GM19025 (cell line): ENCODE results near the gene DDI1.

Source experiments
- ATAC-seq: cut with Tn5 transposase; IDR thresholded peaks from one replicate; pipeline ENCODE4 v1.9.1; 2021; ENCODE audit warnings: mild to moderate bottlenecking, low read depth, moderate library complexity; ENCODE audit not compliant: unreplicated experiment

DDI1 gene

DNA sequence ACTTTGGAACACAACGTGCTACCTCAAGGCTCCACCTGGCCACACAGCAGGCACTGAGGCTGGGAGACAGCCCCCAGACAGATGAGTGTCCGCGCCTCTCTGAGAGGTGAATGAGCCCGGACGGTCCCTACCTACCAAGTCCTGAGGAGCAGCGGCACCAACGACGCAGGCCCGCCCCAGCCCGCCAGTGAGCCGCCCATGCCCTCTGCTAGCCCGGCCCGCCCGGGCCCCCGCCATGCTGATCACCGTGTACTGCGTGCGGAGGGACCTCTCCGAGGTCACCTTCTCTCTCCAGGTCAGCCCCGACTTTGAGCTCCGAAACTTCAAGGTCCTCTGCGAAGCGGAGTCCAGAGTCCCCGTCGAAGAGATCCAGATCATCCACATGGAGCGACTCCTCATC, at the start of gene DDI1:
TSS of gene DDI1 (plus strand) at position 53 of the 400 bp plus-strand sequence. CDS start at position 236, 183 bp downstream.
- ATAC-seq = no peak

DNA sequence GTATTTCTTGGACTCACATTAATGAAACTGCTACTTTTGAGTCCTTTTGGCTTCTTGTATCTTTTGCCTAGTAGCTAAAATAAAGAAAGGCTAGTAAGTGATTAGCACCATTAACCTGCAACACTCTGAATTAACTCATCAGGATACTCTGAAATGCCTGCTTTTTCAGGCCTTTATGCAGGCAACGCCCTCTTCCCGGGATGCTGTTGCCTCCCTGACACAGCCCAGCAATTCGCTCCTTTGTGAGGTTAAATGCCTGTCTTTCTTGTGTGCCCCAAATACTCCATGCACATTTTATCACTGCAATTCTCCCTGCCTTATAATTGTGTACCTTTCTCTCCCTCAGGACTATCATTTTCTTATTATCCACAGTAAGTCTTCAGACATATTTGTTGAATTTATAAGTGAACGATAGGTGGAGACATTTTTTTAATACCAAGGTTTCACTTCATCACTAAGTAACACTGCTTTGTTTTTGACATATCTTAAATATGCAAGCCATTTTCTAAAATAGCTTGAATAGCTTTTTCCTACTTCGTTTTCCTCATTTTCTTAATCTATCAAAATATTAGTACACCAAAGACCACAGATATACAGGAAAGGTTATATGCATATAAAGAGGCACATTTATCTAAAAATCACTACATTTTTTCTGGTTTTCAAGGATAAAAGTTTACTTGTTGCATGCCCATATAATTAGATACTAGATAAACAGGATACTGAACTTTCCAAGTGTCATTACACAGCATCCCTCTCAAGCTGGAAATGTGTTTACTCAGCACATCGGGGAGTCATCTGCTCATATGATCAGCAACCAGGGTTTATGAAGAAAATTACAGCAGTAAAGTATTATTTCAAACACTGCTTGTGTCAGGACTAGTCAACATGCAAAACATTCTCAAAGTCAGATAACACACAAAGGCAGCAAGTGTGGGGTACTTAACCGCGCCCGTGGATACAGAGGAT, 48.5 kb upstream of the DDI1 start:
- ATAC-seq = no peak

DNA sequence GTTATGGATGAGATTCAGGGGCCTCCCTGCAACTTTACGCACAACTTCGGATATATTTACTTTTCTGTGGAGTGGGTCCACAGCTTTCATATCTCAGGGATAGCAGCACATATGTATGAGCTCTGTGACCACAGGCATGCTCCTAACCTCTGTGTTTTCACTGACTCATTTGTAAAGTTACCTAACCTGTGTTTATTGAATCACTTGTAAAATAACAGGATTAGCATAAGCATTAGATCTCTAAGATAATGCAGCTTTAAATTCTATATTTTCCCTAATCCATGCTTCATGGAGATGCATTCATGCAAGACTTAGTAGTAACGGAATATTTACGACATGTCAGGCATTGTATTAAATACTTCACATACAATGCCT, 47.9 kb upstream of the DDI1 start:
- ATAC-seq = no peak

DNA sequence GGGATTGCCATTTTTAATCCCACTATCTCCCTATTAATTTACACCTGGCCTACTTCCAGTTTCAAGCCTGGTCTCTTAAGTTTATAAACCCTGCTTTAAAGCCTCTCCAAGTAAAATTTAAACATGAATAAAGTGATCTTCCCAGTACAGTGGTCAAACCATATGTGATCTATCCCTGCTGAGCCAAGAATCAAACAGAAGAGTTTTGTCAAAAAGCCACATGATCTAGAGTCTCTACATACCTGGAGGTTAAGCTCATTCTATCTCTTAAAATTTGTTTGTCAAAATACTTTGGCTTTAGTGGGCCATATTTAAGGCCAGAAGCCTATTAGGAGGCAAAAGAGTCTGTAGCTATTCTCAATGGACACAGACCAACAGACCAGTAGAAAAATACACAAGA, 42.9 kb upstream of the DDI1 start:
- no peak for ATAC-seq

DNA sequence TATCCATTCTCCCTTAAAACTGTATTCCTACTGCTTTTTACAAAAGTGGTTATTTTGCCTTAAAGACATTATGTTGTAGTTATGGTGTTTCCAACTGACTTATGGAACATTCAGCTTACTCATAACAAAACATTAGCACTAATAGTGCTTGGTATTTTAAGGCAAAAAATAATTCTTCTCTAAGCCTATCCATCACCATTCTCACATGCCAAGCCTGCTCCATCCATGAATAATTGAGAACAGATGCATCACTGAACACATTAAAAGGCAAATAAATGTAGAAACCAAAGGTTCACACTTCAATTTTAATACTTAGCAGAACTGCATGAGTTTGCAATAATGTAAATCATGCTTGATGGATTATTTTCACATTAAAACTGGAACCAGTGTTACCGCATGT, 42.3 kb upstream of the DDI1 start:
- no peak for ATAC-seq

DNA sequence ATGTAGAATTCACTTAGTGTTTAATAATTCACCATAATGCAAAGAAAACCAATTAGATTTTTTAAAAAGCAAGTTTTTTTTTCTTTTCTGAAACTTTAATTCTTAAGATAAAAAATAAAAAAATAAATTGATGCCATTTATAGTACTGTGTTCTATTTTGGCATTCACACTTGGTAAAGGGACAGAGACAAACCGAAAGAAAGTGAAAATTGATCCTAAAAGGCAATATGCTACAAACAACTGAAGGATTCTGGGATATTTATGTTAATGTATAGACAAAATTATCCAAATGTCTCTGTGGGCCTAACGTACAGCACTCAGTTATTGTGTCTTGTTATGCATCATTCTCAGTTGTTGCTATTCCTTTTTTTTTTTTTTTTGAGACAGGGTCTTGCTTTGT, 41.9 kb upstream of the DDI1 start:
- no peak for ATAC-seq

DNA sequence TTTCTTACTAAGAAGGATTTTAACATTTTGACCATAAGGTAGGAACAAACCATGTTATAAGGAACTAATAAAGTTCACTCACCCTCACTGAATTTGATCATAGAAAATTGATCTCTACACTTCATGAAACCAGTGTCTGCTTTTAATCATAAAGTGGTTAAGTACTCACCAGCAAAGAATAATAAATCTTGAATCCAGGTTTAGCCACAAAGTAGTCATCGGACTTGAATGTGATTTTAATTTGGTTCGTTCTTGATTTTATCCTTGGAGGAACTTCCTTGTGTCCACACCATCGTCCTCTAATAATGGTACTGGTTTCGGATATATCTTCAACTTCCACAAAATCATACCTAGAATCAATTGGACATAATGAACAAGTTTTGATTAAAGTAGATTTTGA, 40.5 kb upstream of the DDI1 start:
- no peak for ATAC-seq

DNA sequence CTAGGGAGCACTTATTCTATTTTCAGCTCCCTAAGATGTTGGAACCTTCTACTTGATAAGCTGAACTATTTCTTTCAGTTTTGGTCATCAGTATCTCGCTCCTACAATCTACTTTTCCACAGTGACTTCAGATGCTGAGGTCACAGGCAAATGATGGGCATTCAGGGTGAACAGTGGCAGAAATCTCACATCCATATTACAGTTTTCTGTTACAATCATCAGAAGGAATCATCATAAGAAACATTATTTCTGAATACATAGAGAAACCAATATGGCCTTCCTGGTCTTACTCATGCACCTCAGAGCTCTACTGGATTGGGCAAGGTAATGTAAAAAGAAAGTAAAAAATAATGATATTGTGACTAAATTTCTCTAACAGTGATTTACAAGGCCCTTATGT, 39.4 kb upstream of the DDI1 start:
- peak; percentile 64 for ATAC-seq

DNA sequence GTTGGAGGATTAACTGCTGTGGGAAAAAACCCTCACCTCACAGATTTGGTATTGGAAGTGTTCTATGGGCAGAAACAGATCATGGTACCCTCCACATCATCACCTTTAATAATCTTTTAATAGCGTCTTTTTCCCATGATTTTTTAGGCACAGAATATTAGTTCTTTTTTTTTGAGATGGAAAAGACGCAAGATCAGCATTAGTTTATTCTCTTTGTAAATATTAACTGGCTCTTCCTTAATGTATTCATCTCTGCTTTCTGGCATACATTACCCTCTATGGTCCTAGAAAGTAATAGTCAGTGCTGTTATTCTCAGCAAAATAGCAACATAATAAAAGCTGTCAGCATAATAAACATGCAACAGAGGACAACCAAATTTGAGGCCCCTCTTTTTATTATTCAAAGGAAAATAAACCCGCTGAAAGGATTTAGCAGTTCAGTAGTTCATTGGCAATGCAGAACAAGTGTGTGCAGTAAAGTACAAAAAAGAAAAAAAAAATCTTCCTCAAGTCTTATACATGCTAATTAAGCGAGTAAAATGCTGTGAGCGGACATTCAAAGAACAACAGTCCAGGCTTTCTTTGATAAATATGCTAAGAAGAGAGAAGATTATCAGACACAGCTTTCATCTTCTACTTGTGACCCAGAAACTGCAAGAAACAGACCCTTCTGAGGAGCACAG, 37.5 kb upstream of the DDI1 start:
- ATAC-seq = no peak

DNA sequence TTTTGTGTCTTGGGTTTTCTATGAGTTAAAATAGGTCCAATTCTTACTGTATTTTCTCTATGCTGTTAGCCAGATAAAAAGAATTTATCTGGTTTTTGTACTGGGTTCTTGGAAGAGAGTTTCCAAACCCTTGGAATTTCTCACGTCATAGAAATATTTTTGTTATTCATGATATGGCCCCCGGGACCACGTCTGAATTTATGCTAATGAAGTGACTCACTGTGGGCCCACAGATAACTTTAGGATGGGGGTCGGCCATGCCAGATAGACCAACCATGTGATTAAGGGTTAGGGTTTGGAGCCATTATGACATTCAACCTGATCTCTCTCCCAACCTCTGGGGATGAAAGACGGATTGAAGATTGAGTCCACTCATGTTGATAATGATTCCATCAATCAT, 35.6 kb upstream of the DDI1 start:
- ATAC-seq = no peak

DNA sequence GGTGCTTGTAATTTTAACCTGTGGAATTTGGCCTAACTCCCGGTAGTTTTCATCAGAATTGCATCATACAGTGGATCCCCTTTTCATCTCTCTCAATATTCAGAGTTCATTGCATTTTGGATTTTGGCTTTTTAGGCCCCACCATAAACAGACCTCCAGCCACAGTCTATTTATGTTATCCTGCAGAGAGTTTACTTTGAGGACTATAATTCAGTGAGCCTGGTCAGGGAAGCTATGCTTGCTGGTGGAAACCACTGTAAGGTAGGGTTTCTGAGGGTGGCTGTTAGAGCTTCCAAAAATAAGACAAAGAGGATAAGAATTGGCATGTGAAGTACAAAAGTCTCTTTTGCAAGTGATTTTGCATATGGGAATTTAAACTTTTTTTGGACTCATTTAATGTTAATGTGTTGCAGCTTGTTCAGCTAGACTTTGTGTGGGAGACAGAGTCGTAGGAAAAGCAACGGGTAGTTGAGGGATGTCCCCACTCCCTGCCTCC, 34.8 kb upstream of the DDI1 start:
- ATAC-seq = no peak

DNA sequence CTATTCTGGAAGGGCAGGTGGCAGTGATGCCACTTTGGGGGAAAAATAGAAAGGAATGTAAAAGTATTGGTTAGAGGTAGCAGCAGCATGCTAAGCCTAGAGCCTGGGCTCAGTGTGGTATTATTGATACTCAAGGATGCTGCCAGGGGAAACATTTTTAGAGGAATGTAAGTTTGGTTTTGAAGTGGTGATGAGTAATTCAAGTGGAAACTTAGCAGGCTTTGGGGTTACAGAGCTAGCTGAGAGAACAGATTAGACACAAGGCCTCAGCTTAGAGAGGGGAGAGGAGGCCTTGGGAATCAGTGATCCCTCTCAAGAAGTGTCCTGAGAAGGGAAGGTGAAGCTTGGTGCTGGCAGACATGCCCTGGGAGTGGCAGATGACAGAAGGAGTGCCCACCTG, 32.9 kb upstream of the DDI1 start:
- no peak for ATAC-seq

DNA sequence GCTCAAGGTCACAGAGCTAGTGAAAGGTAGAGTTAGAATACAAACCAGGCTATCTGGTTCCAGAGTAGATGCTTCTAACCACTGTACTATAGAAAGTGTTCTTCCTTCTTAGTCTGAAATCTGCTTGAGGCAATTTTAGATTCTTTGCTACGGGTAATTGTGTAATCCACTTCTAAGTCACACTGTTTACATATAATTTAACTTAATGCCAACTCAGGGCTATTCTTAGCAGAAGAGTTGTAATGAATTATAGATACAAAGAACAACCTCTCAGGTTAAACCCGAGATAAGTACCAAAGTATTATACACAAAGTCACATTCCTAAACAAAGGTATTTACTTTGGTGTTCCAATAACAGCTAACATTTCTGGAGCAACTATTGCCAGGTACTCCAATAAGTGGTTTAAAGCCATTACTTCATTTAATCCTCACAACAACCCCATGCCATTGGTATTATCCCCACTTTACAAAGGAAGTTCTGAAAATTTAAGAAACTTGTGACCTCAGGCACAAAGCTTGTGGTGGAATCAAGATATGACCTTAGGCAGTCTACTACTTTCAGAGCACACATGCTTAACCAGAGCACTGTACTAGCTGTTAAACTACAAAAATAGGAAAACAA, 31.1 kb upstream of the DDI1 start:
- no peak for ATAC-seq

DNA sequence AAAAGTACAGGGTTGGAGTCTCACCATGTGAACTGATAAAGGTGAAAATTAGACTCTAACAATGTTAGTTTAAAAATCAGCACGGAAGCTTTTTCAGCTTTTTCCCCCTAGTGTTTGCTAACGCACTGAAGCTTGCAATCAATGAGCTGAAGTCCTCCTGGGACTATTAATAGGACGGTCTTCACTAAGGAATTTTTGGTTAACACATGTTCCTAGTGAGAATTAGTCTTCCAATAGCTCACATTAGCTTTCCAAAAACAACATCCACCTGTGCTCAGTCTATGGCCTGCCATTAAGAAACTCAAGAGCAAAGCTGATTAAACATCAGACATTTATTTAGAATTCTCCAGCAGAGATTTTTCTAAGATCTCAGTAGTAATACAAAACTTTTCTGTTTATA, 26.7 kb upstream of the DDI1 start:
- ATAC-seq = no peak

DNA sequence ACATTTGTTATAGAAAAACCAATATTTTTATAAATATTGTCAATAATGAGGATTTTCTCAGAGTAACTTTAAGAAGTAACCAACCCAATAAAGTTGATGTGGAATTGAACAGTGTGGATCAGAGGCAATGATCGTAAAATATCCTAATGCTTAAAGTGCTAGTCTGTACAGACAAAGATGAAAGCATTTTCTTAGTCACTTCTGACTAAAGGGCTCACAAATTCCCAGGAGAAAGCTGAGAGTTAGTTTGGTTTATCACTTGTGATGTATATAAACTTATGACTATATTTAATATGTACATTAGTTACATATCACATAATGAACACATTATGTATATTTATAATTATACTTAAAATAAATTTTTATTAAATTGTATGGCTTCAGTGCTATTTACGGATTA, 25.4 kb upstream of the DDI1 start:
- ATAC-seq = no peak

DNA sequence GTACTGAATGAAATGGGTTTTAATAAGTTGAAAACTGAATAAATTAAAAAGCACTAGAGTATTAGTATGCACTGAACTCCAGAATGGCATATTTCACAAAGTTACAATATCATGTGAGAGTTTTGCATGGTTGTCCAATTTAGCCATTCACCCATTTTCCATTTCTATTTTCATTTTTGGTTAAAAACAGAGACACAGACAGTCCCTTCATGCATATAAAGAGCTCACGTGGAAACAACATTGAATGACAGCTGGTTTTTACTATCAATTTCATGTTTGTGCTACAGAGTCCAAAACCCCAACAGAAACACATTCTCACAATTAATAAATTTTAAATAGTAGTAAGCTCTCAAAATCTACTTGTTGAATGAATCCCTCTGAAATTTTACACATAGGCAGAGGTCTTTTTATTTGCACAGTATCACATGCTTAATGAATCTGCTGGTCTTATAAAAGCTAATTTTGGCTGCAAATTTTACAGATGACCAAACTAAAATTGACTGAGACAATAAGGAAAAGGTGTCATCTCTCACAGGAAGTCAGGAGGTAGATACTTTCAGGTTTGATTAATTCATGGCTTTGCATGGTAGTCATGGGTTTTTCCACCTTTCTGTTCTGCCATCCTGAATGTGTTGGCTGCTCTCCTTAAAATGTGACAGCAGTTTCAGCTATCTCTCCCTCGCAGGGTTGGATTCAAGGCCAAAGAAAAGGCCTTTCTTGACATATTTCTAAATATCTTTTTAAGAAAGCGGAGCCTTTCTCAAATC, 20.6 kb upstream of the DDI1 start:
- ATAC-seq = peak; percentile 88

DNA sequence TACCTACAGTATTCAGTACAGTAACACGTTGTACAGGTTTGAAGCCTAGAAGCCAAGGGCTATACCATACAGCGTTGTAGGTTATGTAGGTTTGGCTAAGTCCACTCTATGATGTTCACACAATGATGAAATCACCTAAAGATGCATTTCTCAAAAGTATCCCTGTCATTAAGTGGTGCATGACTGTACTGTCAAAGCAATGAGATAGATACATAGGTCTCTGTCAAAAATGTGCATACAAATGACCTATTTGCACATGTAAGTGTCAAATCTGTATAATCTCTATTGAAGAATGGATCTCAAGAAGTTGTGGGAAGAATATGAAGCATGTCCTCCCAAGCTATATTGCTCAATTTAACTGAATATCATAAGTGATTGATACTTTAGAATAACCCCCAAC, 11.9 kb upstream of the DDI1 start:
- no peak for ATAC-seq

DNA sequence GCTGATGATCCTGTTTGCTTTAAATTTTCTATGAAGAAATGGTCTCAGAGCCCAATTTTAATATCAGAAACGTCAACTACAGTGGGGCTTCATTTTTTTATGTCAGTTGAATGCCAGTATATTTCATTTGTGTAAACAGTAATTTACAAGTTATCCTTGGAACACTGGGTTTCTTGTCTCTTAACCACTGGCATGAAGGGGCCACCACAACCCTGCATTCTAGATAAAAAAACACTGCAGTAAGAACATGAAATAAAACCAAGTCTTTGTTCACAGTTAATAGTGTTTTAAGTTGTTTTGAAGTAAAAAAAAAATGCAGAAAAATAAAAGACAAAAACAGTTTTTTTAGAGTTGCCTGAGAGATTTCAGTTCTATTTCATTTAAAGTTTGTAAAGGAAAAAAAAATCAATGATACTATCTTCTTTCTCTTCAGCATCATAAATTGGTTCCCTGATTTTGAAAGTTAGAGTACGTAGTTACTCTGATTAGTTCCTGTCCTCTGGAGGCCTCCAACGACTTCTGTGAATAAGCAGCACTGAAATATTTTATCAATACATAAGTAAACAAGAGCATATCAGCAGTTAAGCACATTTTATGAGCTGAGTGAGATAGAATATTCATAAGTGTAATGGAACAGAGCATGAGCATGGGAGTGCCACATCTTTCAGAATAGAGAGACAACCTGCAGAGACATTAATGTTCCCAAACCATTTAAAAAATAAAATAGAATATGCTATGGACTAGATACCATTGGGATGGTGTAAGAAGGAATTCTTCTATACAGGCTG, 7.8 kb upstream of the DDI1 start:
- ATAC-seq = no peak

DNA sequence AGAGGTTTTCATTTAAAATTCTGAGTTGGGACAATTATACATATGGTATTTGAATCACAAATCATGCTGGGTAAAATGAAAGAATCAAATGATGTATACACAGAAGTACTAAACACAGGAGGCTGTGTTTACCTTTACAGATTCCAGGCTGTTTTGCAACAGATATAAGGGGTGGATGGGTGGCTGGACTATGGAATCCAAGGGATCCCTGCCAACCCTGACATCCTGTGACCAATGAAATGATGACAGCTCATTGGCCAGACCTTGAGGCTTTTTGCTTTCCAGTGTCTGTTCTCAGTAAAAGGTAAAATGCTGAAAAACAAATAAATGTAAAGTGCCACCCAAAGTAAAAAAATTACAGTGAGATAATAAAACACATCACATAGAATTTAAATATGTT, 3.3 kb upstream of the DDI1 start:
- no peak for ATAC-seq

DNA sequence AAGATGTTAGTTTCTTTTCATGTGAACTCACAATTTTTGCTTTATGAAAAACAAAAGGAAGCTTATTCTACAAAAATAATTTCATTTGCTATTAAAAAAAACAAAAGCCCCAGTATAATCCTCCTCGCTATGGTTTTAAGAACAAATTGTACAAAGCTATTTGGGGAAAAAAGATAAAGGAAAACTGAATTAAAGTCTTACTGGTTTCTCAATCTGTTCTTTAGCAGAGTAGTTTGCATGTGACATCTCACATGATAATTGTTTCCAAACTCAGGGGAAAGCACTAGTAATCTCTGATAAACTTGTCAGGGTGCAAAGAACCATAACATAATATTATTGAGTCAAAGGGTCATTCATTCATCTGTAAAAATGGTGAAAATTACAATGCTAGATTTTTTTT, 2.9 kb upstream of the DDI1 start:
- no peak for ATAC-seq
